Liver (tissue), 9 donors: ENCODE measurements around the gene SLC12A8. TPM values are rescaled to one million over a fixed set of nuclear protein-coding genes. Genes with fewer than 3 reads are reported as not detected.

Source experiments
- DNase-seq: peaks from one replicate; pipeline ENCODE4 v3.0.0-alpha.2; 2017; ENCODE audit warnings: low spot score
- H3K27ac ChIP-seq, 2 donors: one replicate each; pipeline ENCODE4 v1.7.0; 2013; ENCODE audit warnings: inconsistent platforms in 2 of 2, low read length in 2 of 2, control low read depth in 1 of 2, low read depth in 1 of 2, mild to moderate bottlenecking in 1 of 2
- H3K27me3 ChIP-seq, 4 donors: one replicate each; pipeline versions ENCODE4 v1.6.1 to v1.7.0; 2013; ENCODE audit warnings: low read length in 3 of 4, inconsistent platforms in 1 of 4, mild to moderate bottlenecking in 1 of 4, moderate library complexity in 1 of 4; ENCODE audit not compliant: control insufficient read depth in 4 of 4, insufficient read depth in 4 of 4
- H3K36me3 ChIP-seq, 4 donors: one replicate each; pipeline versions ENCODE4 v1.6.1 to v1.7.0; 2013; ENCODE audit warnings: low read length in 3 of 4, mild to moderate bottlenecking in 3 of 4, low read depth in 1 of 4, moderate library complexity in 1 of 4; ENCODE audit not compliant: control insufficient read depth in 4 of 4, insufficient read depth in 3 of 4
- H3K4me1 ChIP-seq, 4 donors: one replicate each; pipeline versions ENCODE4 v1.6.1 to v1.7.0; 2013; ENCODE audit warnings: low read length in 3 of 4, mild to moderate bottlenecking in 3 of 4, moderate library complexity in 1 of 4; ENCODE audit not compliant: control insufficient read depth in 4 of 4, insufficient read depth in 4 of 4
- H3K4me3 ChIP-seq, 3 donors: one replicate each; pipeline versions ENCODE4 v1.6.1 to v1.7.0; 2013; ENCODE audit warnings: low read length in 3 of 3, control low read depth in 1 of 3, low read depth in 1 of 3, mild to moderate bottlenecking in 1 of 3
- H3K9ac ChIP-seq, 2 donors: one replicate each; pipeline ENCODE4 v1.7.0; 2013; ENCODE audit warnings: low read length in 2 of 2, mild to moderate bottlenecking in 2 of 2, moderate library complexity in 2 of 2, control low read depth in 1 of 2, low read depth in 1 of 2
- H3K9me3 ChIP-seq, 4 donors: one replicate each; pipeline versions ENCODE4 v1.6.1 to v1.7.0; 2013; ENCODE audit warnings: low read length in 3 of 4; ENCODE audit not compliant: control insufficient read depth in 4 of 4
- ATF3 ChIP-seq: IDR thresholded peaks from 2 replicates; pipeline ENCODE4 v1.6.1; 2016; ENCODE audit warnings: antibody characterized with exemption
- CTCF ChIP-seq: fragments of 150-350 bp; IDR thresholded peaks from 2 replicates; pipeline ENCODE4 v1.5.1; 2017; ENCODE audit warnings: improper control_type of control experiment, low read depth, low read length; ENCODE audit not compliant: missing input control
- EGR1 ChIP-seq, 2 donors: IDR thresholded peaks; 2 replicates each; pipeline ENCODE4 v1.6.1; 2016 to 2018; ENCODE audit warnings: antibody characterized with exemption in 2 of 2, low read depth in 2 of 2
- FOXA1 ChIP-seq: IDR thresholded peaks from 2 replicates; pipeline ENCODE4 v1.6.1; 2016; ENCODE audit warnings: antibody characterized with exemption
- FOXA2 ChIP-seq: IDR thresholded peaks from 2 replicates; pipeline ENCODE4 v1.6.1; 2016; ENCODE audit warnings: antibody characterized with exemption
- GABPA ChIP-seq, 2 donors: IDR thresholded peaks in 1 of 2; conservative IDR thresholded peaks in 1 of 2; 2 replicates each; pipeline ENCODE4 v1.6.1; 2016; ENCODE audit warnings: antibody characterized with exemption in 2 of 2, mild to moderate bottlenecking in 1 of 2, moderate library complexity in 1 of 2
- HNF4A ChIP-seq, 2 donors: conservative IDR thresholded peaks; 2 replicates each; pipeline ENCODE4 v1.6.1; 2016; ENCODE audit warnings: antibody characterized with exemption in 2 of 2, mild to moderate bottlenecking in 2 of 2
- HNF4G ChIP-seq: IDR thresholded peaks from 2 replicates; pipeline ENCODE4 v1.6.1; 2016; ENCODE audit warnings: antibody characterized with exemption
- JUND ChIP-seq, 2 donors: IDR thresholded peaks; 2 replicates each; pipeline ENCODE4 v1.6.1; 2016; ENCODE audit warnings: antibody characterized with exemption in 2 of 2
- MAX ChIP-seq: IDR thresholded peaks from 2 replicates; pipeline ENCODE4 v1.6.1; 2016; ENCODE audit warnings: antibody characterized with exemption
- NR2F2 ChIP-seq: IDR thresholded peaks from 2 replicates; pipeline ENCODE4 v1.6.1; 2016; ENCODE audit warnings: antibody characterized with exemption
- RAD21 ChIP-seq, 2 donors: IDR thresholded peaks; 2 replicates each; pipeline ENCODE4 v1.6.1; 2016; ENCODE audit warnings: antibody characterized with exemption in 2 of 2, mild to moderate bottlenecking in 2 of 2
- REST ChIP-seq: IDR thresholded peaks from 2 replicates; pipeline ENCODE4 v1.6.1; 2016; ENCODE audit warnings: antibody characterized with exemption, mild to moderate bottlenecking
- RXRA ChIP-seq, 2 donors: IDR thresholded peaks; 2 replicates each; pipeline ENCODE4 v1.6.1; 2017 to 2018; ENCODE audit warnings: antibody characterized with exemption in 2 of 2, mild to moderate bottlenecking in 1 of 2
- SP1 ChIP-seq: IDR thresholded peaks from 2 replicates; pipeline ENCODE4 v1.6.1; 2018; ENCODE audit warnings: antibody characterized with exemption, mild to moderate bottlenecking
- TAF1 ChIP-seq: conservative IDR thresholded peaks from 2 replicates; pipeline ENCODE4 v1.6.1; 2016; ENCODE audit warnings: antibody characterized with exemption, mild to moderate bottlenecking
- YY1 ChIP-seq: IDR thresholded peaks from 2 replicates; pipeline ENCODE4 v1.6.1; 2016; ENCODE audit warnings: antibody characterized with exemption, mild to moderate bottlenecking
- ZBTB33 ChIP-seq: IDR thresholded peaks from 2 replicates; pipeline ENCODE4 v1.6.1; 2016; ENCODE audit warnings: antibody characterized with exemption
- WGBS: extraction: QIAGEN DNeasy Blood & Tissue Kit; methylation state at CpG from one replicate; pipeline ENCODE4 v1.1.7; 2013; 5-methylcytosine and 5-hydroxymethylcytosine counted together
- polyA plus RNA-seq, 2 donors: library from polyadenylated mRNA; stranded (reverse) in 1 of 2; unstranded in 1 of 2; fragments of 200-250 nt in 1 of 2; fragments of >200 nt in 1 of 2; fragmentation: Nextera tagmentation in 1 of 2; extraction: Ambion mirVana in 1 of 2; gene quantifications; one replicate each; pipeline versions ENCODE4 v1.2.1 to v1.2.3, GENCODE V29; 2013 to 2015
- total RNA-seq, 2 donors: library from RNA; depleted of rRNA; stranded (reverse); fragments of >200 nt; gene quantifications; one replicate each; pipeline ENCODE4 v1.2.3, GENCODE V29; 2014
- donor health status: healthy.
- donor health status: healthy.
- donor health status: healthy.
- donor health status: healthy.
- donor health status: healthy.

SLC12A8 gene
- total and polyA plus RNA-seq, 4 donors = 2.7 to 20.3 (median 5.5) TPM

- Histone ChIP-seq H3K9me3 (no peaks in the 10 kb centered on the region), H3K27ac (no peak overlapping the region), H3K27me3 (no peaks in the 10 kb centered on the region), H3K4me3 (no peak overlapping the region), H3K4me1 (no peaks in the 10 kb centered on the region), H3K9ac (no peak overlapping the region), H3K36me3 (no peaks in the 10 kb centered on the region)
- TF ChIP-seq CTCF = no peak
- no peak for TF ChIP-seq GABPA (IDR thresholded peaks at IDR 0.05 in 1 of 2, conservative IDR thresholded peaks at IDR 0.05 in 1 of 2)
- no peak for TF ChIP-seq MAX
- TF ChIP-seq RXRA (IDR thresholded peaks at IDR 0.05) = no peak
- no peak for TF ChIP-seq NR2F2
- no peak for TF ChIP-seq SP1
- TF ChIP-seq FOXA2 = no peak
- no peak for TF ChIP-seq TAF1
- no peak for DNase-seq
- WGBS = 85% methylated on average over 3 of the region's 3 CpGs
These were observed 83.6 kb downstream of the SLC12A8 start for GRCh38 chr3:125128861-125129501.

GRCh38 chr3:125126323-125126722 lies 86.2 kb downstream of the SLC12A8 start:
- no peak for TF ChIP-seq MAX
- TF ChIP-seq EGR1 (IDR thresholded peaks at IDR 0.05; ENCODE audit: low read depth in 2 of 2) = no peak
- no peak for TF ChIP-seq ATF3
- TF ChIP-seq FOXA1 = no peak
- TF ChIP-seq ZBTB33 = no peak
- TF ChIP-seq GABPA (IDR thresholded peaks at IDR 0.05 in 1 of 2, conservative IDR thresholded peaks at IDR 0.05 in 1 of 2) = no peak
- no peak for TF ChIP-seq RXRA (IDR thresholded peaks at IDR 0.05)
- TF ChIP-seq HNF4G = no peak
- TF ChIP-seq CTCF = no peak
- TF ChIP-seq TAF1 = no peak
- TF ChIP-seq JUND (IDR thresholded peaks at IDR 0.05) = no peak
- no peak for TF ChIP-seq YY1
- TF ChIP-seq NR2F2 = no peak
- TF ChIP-seq HNF4A (conservative IDR thresholded peaks at IDR 0.05) = no peak
- TF ChIP-seq REST = no peak
- TF ChIP-seq RAD21 (IDR thresholded peaks at IDR 0.05) = no peak
- no peak for TF ChIP-seq FOXA2
- no peak for TF ChIP-seq SP1
- no peak overlapping the region for H3K4me3 ChIP-seq
- no peak overlapping the region for H3K9ac ChIP-seq
- peaks cover 0 to 3% (median 0%) of the 10 kb centered on the region in 4 donors for H3K36me3 ChIP-seq
- WGBS = 91% methylated on average over 2 of the region's 2 CpGs
- H3K27ac ChIP-seq = no peak overlapping the region
- H3K9me3 ChIP-seq = no peaks in the 10 kb centered on the region
- no peaks in the 10 kb centered on the region for H3K27me3 ChIP-seq
- H3K4me1 ChIP-seq = no peaks in the 10 kb centered on the region
- no peak for DNase-seq
